Gastroesophageal sphincter (tissue), 3 donors: ENCODE measurements around the gene BACH2.

ENCODE experiments used
- CTCF ChIP-seq, 4 experiments: fragments of 200-600 bp in 2 of 4; fragments of 450-650 bp in 2 of 4; sonication (generic) in 1 of 4; IDR thresholded peaks; one replicate each; pipeline ENCODE4 v1.5.1; 2017 to 2019; ENCODE audit warnings: antibody characterized with exemption in 4 of 4, mild to moderate bottlenecking in 2 of 4, moderate library complexity in 2 of 4
- EP300 ChIP-seq: sonication (generic); formaldehyde crosslinking; IDR thresholded peaks from one replicate; pipeline ENCODE4 v1.6.1; 2017; ENCODE audit warnings: antibody characterized with exemption, mild to moderate bottlenecking
- POLR2A ChIP-seq, 2 donors: fragments of 450-650 bp; IDR thresholded peaks; one replicate each; pipeline ENCODE4 v1.6.1; 2017; ENCODE audit warnings: antibody characterized with exemption in 2 of 2, mild to moderate bottlenecking in 2 of 2, moderate library complexity in 1 of 2
- POLR2AphosphoS5 ChIP-seq: sonication (generic); formaldehyde crosslinking; IDR thresholded peaks from one replicate; pipeline ENCODE4 v1.6.1; 2017; ENCODE audit warnings: antibody characterized with exemption

GRCh38 chr6:89924231-89924630 is 372.4 kb downstream of the BACH2 start:
- TF ChIP-seq POLR2A (IDR thresholded peaks at IDR 0.05), result no peak
- no peak for TF ChIP-seq EP300
- TF ChIP-seq CTCF (IDR thresholded peaks at IDR 0.05), result no peak
- TF ChIP-seq POLR2AphosphoS5, result no peak
